NCI-H2171 treated with DMSO at 0.1 percent for 48 hours (cell line): Measurements from ENCODE around the gene SPAG17.
"Not testable (repeated sequence)": the region's sequence is repeated elsewhere in the genome, so short reads cannot be mapped to it uniquely, and the experiment has no call there.

ENCODE experiments used
- DNase-seq: peaks from one replicate; lab custom pipeline; 2025; lab: John Stamatoyannopoulos, UW

The SPAG17 gene

DNA sequence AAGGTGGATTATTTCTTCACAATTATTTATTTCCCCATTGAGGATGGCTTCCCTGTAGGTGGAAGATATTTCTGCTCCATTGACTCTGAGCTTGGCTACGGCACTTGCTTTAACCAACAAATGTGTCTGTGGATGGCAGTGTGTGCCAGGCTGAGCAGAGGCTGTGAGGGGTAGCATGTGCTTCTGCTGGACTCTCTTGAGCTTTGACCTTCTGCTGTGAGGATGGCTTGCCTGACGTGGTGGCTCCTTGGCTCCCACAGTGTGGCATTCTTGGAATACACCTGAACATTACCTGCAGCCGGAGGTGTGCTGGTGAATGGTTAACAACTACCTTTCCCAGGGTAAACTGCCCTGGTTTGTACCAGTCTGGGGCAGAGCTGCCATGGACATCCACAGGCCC, 208.6 kb downstream of the SPAG17 start:
- DNase-seq, result no peak

DNA sequence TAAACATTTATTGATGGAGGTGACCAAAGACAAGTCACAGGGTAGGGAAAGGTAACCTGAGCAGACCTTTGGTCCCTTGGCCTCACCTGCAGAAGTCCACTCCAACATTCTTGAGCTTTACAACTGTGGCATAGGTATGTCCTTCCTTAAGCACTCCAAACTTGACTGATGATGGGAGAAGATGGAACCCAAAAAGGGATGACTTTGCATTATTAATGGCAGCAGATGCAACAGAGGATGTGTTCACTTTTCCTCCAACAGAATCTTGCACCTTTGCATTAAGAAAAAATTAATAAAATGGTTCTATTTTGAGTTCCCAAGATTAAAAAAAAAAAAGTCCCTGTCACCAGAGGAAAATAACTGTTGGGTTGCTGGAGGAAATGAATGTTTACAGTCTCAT, 213.3 kb downstream of the SPAG17 start:
- no peak for DNase-seq

DNA sequence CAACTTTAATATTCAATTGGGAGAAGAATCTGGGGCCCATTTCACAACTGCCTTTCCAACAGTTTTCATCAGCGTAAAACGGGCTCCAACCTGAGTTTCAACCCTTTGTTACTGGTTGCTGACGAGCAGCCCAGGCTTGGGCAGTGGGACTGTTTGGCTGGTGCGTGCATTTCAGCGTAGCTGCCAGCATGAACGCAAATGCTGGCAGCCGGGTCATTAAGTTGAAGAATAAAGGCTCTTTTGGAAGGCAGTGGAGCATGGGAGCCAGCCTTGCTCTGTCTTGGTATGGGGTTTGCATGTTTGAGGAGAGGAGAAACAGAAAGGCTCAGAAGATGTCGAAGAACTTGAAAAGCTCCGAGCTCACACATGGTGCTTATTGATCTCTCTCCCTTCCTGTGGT, 214.8 kb downstream of the SPAG17 start:
- no peak for DNase-seq

GRCh38 chr1:117967881-117968280, 217.1 kb downstream of the SPAG17 start:
- peak; percentile 72 for DNase-seq

DNA sequence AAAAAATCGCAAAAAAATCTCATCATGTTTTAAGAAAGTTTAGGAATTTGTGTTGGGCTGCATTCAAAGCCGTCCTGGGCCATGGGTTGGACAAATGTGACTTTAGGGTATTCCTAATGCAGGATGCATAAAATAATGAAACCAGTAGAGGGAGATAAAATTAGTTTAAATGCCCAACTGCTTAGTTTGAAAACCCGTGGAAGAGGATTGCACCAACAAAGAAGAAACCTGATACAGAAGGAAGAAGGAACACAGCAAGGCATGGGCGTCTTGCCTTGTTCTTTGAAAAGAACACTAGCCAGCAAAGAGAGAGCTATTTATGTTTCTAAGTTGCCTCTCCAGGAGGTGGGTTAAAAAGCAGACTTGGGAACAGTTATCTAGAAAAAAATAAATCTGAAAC, 217.6 kb downstream of the SPAG17 start:
- DNase-seq, result peak; percentile 65

GRCh38 chr1:117964290-117965038, 220.6 kb downstream of the SPAG17 start:
- no peak for DNase-seq

GRCh38 chr1:117959364-117959763, 225.7 kb downstream of the SPAG17 start:
- DNase-seq, result no peak

DNA sequence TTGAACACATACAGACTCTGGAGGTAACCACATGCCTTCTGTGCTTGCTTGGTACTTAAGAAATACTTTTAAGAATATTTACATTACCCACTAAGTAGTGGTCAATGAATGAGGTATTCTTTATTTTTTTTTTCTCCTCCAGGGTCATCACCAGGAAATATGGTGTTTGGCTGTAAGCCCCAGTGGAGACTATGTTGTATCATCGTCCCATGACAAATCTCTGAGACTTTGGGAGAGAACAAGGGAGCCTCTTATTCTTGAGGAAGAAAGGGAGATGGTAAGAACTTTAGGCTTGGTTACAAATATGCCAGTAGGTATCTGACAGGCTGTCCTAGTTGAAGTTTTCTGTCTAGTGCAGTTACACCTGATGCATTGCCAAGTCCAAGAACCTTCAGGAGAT, 232.6 kb downstream of the SPAG17 start:
- no peak for DNase-seq

- DNase-seq, result no peak
These were observed 242.7 kb downstream of the SPAG17 start for GRCh38 chr1:117942293-117942692.

DNA sequence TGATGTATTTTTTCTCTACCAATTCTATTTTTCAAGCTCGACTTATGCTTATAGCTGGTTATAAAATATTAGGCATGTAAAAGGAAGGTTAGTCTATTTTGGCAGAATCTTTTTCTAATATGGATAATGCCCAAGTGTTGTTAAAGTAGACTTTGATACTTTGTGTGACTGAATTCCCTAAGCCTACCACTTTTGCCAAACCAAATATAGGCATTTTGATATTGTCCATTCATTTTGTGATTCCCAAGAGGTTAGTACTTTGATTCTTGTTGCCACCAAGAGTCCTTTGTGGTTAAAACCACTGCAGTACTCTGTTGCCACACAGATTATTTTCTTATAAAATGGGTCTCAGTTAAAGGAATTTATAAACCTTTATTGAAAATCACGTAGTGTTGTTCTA, 251.3 kb downstream of the SPAG17 start:
- DNase-seq, result no peak

DNA sequence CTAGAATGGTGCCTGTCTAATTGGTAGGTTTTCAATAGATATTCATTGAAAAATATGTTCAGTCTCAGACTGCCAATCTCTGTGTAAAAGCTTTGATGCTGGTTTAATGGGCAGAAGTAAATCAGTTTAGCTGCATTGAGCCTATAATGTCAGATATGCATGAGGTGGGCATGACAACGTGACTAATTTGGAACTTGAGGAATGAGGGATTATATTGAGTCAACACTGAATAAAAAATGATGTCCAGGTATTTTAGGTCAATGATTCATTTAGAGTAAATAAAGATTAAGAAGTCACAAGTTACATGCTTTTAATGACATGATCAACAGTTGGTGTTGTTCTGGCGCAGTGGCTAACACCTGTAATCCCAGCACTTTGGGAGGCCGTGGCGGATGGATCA, 252.5 kb downstream of the SPAG17 start:
- DNase-seq, result no peak

GRCh38 chr1:117930484-117930883, 254.5 kb downstream of the SPAG17 start:
- DNase-seq, result no peak

DNA sequence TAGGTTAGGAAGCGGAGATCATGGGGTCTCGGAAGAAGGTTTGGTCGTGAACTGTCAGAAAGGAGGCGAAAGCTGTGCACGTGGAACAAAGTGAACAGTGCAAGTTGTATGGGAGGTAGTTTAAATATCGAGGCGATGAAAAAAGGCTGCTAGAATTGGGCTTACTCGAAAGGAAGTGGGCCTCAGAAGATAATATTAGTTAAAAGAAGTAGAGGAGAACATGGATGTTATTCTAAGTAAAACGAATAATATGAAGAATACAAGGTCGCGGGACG, 254.9 kb downstream of the SPAG17 start:
- no peak for DNase-seq

DNA sequence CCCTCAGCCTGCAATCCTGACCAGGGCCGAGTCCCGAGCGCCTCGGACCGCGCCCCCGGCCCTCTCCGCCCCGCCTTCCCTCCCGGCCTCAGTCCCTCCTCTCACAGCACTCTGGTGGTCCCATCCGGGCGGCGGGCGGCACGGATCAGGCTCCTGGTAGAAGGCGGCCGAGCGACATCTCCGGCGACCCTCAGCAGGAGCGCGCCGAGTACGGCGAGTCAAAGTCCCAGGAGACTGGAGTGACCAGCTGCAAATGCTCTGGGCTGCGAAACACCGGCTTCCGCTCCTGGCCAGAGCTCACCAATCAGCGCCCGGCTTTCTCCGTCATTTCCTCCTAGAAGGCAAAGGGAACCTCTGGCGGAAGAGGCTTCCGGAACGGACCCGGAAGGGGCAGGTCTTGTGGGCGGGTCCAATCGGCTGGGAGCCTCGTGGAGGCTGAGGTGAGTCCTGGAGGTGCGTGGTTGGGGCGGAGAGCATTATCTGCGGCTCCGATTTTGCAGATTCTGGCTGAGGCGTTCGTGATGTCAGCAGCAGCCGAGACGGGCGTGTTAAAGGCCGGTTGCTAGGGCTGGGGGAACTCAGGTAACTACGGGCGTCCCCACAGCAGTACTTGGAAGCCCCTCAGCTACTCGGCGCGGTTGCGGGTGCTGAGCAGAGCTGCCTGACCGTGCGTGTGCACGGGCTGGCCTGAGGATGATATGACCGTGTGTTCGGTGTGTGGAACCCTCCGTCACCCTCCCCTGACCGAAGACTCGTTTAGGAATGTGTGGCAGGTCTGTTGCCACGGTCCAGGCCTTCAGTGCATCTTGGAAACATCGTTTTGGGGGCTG, 255.5 kb downstream of the SPAG17 start, which contains the start of the genes GDAP2 and WDR3:
Gene GDAP2, minus strand, starts transcription at position 279 of the 830 bp plus-strand sequence. CDS start 9,264 bp downstream, outside the sequence.
Gene WDR3, plus strand, starts transcription at position 397 of the 830 bp plus-strand sequence. CDS start 3,581 bp downstream, outside the sequence.
- DNase-seq, result peak; percentile 97

DNA sequence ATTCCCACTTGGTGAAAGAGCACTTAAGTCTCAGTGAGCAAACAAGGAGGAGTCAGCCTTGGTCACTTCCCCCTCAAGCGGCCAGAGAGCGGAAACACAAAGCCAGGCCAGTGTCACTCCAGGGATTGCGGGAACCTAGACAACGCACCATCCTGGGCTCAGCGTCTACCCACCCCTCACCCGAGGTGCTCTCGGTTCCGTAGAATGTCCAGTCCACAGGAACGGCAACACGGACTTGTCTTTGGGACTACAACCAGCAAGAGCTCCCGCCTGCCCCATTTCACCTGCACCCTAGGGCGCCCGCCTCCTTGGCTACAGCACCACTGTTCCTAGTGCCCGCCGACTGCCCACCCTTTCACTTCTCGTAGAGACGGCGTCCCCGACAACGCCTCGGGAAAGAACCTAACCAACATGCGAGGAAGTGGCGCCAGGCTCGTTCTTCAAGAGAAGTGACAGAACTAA, 256.1 kb downstream of the SPAG17 start:
- peak; percentile 10 for DNase-seq

- no peak for DNase-seq
These were observed 259.0 kb downstream of the SPAG17 start for GRCh38 chr1:117925981-117926380.

- not testable (repeated sequence) for DNase-seq
These were observed 262.3 kb downstream of the SPAG17 start for GRCh38 chr1:117922717-117923116.

DNA sequence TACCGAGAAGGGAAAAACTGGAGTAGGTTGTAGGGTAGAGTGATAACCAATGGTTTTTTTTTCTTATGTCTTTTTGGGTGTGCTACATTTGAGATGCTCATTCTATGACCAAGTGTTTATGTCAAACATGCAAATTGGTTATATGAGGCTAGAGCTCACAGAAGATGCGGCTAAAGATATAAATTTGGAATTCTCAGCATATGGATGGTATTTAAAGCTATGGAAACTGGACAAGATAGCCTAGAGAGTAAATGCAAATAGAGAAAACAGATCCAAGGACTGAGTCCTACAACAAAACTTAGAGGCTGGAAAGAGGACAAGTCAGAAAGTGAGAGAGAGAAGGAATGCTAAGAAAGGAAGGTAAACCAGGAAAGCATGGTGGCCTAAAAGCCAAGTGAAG, 263.0 kb downstream of the SPAG17 start:
- DNase-seq, result no peak

DNA sequence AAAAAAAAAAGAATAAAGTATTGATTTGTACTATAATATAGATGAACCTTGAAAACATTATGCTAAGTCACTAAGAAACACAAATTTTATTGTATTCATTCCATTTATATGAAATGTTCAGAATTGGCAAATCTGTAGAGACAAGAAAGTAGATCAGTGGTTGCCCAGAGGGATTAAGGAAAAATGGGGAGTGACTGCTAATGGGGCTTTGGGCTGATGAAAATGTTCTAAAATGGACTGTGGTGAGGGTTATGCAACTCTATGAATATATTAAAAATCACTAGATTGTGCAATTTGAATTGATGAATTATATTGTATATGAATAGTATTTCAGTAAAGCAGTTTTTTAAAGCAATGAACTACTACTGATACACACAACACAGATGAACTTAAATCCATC, 265.7 kb downstream of the SPAG17 start:
- DNase-seq, result no peak

GRCh38 chr1:117911051-117911450, 274.0 kb downstream of the SPAG17 start:
- no peak for DNase-seq

GRCh38 chr1:117905019-117905418, 280.0 kb downstream of the SPAG17 start:
- DNase-seq, result no peak

DNA sequence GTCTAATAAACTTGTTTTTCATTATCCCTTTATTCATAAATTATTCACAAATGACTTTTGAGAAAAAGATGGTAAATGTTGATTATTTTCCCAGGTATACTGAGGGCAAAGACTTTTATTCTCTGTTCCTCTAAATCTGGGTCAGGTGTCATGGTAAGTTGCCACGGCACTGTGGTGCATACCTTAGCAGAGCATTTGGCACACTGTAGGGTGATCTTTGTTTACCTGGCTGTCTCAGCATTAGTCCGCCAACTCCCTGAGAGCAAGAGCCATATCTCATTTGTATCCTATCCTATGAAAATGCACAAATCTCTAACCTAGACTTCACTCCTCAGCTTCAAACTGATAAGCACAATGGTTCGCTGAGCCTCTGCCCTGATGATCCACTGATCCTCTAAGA, 280.5 kb downstream of the SPAG17 start:
- DNase-seq, result no peak
